HepG2 (cell line): ENCODE data around the gene MTA1. TPM values are rescaled to one million over a fixed set of nuclear protein-coding genes. Genes with fewer than 3 reads are reported as not detected.

Experiments used
- ATAC-seq: fragments of 200-7000 bp; cut with Tn5 transposase; 3 replicates; pipeline ENCODE4 v1.9.1; 2020; ENCODE audit warnings: mild to moderate bottlenecking, moderate library complexity
- BruUV-seq: library from RNA; stranded (reverse); fragments of 400-500 nt; replicated peaks from 2 replicates; lab custom pipeline; 2021; lab: Mats Ljungman, UMichigan
- CTCF ChIA-PET: fragments of 300-600 bp; formaldehyde crosslinking; extraction: SDS; loops from one replicate; lab custom pipeline; 2021; ENCODE audit warnings: low total read pairs, inconsistent platforms, low intra/inter-chr PET ratio; lab: Yijun Ruan, JAX
- POLR2A ChIA-PET: fragments of 350-600 bp; sonication (Branson Sonifier 250); formaldehyde crosslinking; loops from one replicate; lab custom pipeline; 2020; ENCODE audit warnings: antibody characterized with exemption, inconsistent platforms; lab: Yijun Ruan, JAX
- DNase-seq: peaks from one replicate; pipeline ENCODE4 v3.0.0-alpha.2; 2015; ENCODE audit warnings: low spot score
- FAIRE-seq: peaks from 3 replicates; lab custom pipeline; 2011; peaks lifted over from hg19 to GRCh38; lab: Jason Lieb, UNC
- H2AFZ ChIP-seq: one replicate; pipeline ENCODE4 v1.6.1; 2011; ENCODE audit warnings: low read length, inconsistent platforms
- H3K27ac ChIP-seq: fragments of 300-600 bp; 3 replicates; pipeline ENCODE4 v1.8.0; 2011; ENCODE audit warnings: mixed run types, mild to moderate bottlenecking, mixed read lengths, low read length, inconsistent platforms; ENCODE audit not compliant: insufficient read depth; ENCODE audit errors: extremely low read length
- H3K27me3 ChIP-seq, 2 experiments: fragments of 200-600 bp in 1 of 2; 2 replicates in 1 of 2; 3 replicates in 1 of 2; pipeline versions ENCODE4 v1.6.0 to v1.8.0; 2011; ENCODE audit warnings: low read length in 2 of 2, mild to moderate bottlenecking in 2 of 2, moderate library complexity in 2 of 2, inconsistent platforms in 1 of 2; ENCODE audit not compliant: insufficient read depth in 2 of 2, control insufficient read depth in 1 of 2
- H3K36me3 ChIP-seq, 2 experiments: fragments of 200-600 bp in 1 of 2; replicated peaks in 1 of 2; 2 replicates in 1 of 2; 3 replicates in 1 of 2; pipeline versions ENCODE4 v1.5.1 to v1.8.0; 2011; ENCODE audit warnings: low read length in 2 of 2, inconsistent platforms in 1 of 2; ENCODE audit not compliant: insufficient read depth in 2 of 2, control insufficient read depth in 1 of 2
- H3K4me1 ChIP-seq: 2 replicates; pipeline ENCODE4 v1.5.1; 2012; ENCODE audit warnings: low read length, inconsistent platforms; ENCODE audit not compliant: insufficient read depth
- H3K4me2 ChIP-seq: 2 replicates; pipeline ENCODE4 v1.6.0; 2011; ENCODE audit warnings: low read depth, low read length, inconsistent platforms
- H3K4me3 ChIP-seq, 3 experiments: fragments of 200-600 bp in 1 of 3; sonication (generic), shearing (Covaris generic) in 1 of 3; replicated peaks in 1 of 3; 2 replicates each; pipeline ENCODE4 v1.5.1; 2011 to 2016; ENCODE audit warnings: low read length in 3 of 3, inconsistent platforms in 2 of 3, low read depth in 2 of 3, mild to moderate bottlenecking in 2 of 3, control low read depth in 1 of 3, mixed read lengths in 1 of 3; ENCODE audit not compliant: insufficient read depth in 1 of 3
- H3K79me2 ChIP-seq: one replicate; pipeline ENCODE4 v1.6.1; 2011; ENCODE audit warnings: low read length, inconsistent platforms; ENCODE audit not compliant: insufficient read depth
- H3K9ac ChIP-seq: 2 replicates; pipeline ENCODE4 v1.6.0; 2011; ENCODE audit warnings: mild to moderate bottlenecking, low read depth, low read length, inconsistent platforms; ENCODE audit not compliant: insufficient read depth
- H3K9me3 ChIP-seq: 2 replicates; pipeline ENCODE4 v1.5.1; 2012; ENCODE audit warnings: mild to moderate bottlenecking, low read length
- H4K20me1 ChIP-seq: 2 replicates; pipeline ENCODE4 v1.6.0; 2011; ENCODE audit warnings: inconsistent platforms, mild to moderate bottlenecking, low read length, moderate library complexity; ENCODE audit not compliant: insufficient read depth
- AGO2 ChIP-seq: fragments of 200-400 bp; formaldehyde crosslinking; optimal IDR thresholded peaks from 2 replicates; pipeline ENCODE3; 2017; ENCODE audit warnings: mild to moderate bottlenecking, low read depth, low read length, moderate library complexity
- CERS6 ChIP-seq: sonication (generic); formaldehyde crosslinking; IDR thresholded peaks from 2 replicates; pipeline ENCODE4 v1.5.0; 2020; ENCODE audit warnings: missing genetic modification reagents
- EEA1 ChIP-seq: sonication (generic); formaldehyde crosslinking; IDR thresholded peaks from 2 replicates; pipeline ENCODE4 v1.5.1; 2020; ENCODE audit warnings: mild to moderate bottlenecking, missing genetic modification reagents, borderline replicate concordance
- JDP2 ChIP-seq: sonication (generic); formaldehyde crosslinking; IDR thresholded peaks from 2 replicates; pipeline ENCODE4 v1.8.1; 2022; ENCODE audit warnings: missing genetic modification reagents, borderline replicate concordance
- MAFK ChIP-seq, 2 experiments: IDR thresholded peaks in 1 of 2; conservative IDR thresholded peaks in 1 of 2; 2 replicates each; pipeline ENCODE4 v1.6.1; 2011; ENCODE audit warnings: improper control_type of control experiment in 2 of 2, low read length in 2 of 2
- PAX8 ChIP-seq: sonication (generic); formaldehyde crosslinking; IDR thresholded peaks from 2 replicates; pipeline ENCODE4 v1.8.0; 2022; ENCODE audit warnings: mild to moderate bottlenecking, missing genetic modification reagents, borderline replicate concordance
- POLR2G ChIP-seq: fragments of 200-400 bp; formaldehyde crosslinking; IDR thresholded peaks from 2 replicates; pipeline ENCODE4 v1.6.1; 2018; ENCODE audit warnings: mild to moderate bottlenecking, low read depth, low read length, moderate library complexity
- PTBP1 ChIP-seq: fragments of 200-400 bp; formaldehyde crosslinking; IDR thresholded peaks from 2 replicates; pipeline ENCODE4 v1.6.1; 2018; ENCODE audit warnings: low read length, low read depth; ENCODE audit not compliant: poor library complexity, severe bottlenecking
- SNAPC4 ChIP-seq: sonication (generic); formaldehyde crosslinking; IDR thresholded peaks from 2 replicates; pipeline ENCODE4 v1.4.0; 2020; ENCODE audit warnings: mild to moderate bottlenecking, missing genetic modification reagents
- ZBTB7A ChIP-seq: sonication (generic); formaldehyde crosslinking; IDR thresholded peaks from 2 replicates; pipeline ENCODE4 v1.8.0; 2022; ENCODE audit warnings: mild to moderate bottlenecking, missing genetic modification reagents
- ZMYM2 ChIP-seq: sonication (generic); formaldehyde crosslinking; IDR thresholded peaks from 2 replicates; pipeline ENCODE4 v1.8.0; 2022; ENCODE audit warnings: mild to moderate bottlenecking, missing genetic modification reagents
- ZNF484 ChIP-seq: sonication (generic); formaldehyde crosslinking; IDR thresholded peaks from 2 replicates; pipeline ENCODE4 v1.5.1; 2020; ENCODE audit warnings: mild to moderate bottlenecking, low read depth, missing genetic modification reagents, borderline replicate concordance
- ZNF644 ChIP-seq: IDR thresholded peaks from 2 replicates; pipeline ENCODE4 v1.6.1; 2016; ENCODE audit warnings: low read depth
- ZNF761 ChIP-seq: sonication (generic); formaldehyde crosslinking; conservative IDR thresholded peaks from 2 replicates; pipeline ENCODE4 v1.4.0; 2020; ENCODE audit warnings: mild to moderate bottlenecking, missing genetic modification reagents
- WGBS: methylation state at CpG from one replicate; pipeline ENCODE4 v1.1.6; 2017; ENCODE audit warnings: low lambda C conversion rate; 5-methylcytosine and 5-hydroxymethylcytosine counted together
- in situ Hi-C: cut with HindIII; loops from 2 replicates; pipeline ENCODE4 v1.10.0; 2017; ENCODE audit warnings: low pct_unique_long_range_greater_than_20kb; ENCODE audit not compliant: extremely low pct_ligation_motif_present
- intact Hi-C: fragments of 100-400 bp; cut with micrococcal nuclease; formaldehyde crosslinking; loops from one replicate; pipeline ENCODE4 v1.10.0; 2022; ENCODE audit not compliant: unreplicated experiment
- polyA plus RNA-seq, 8 experiments: library from polyadenylated mRNA; depleted of rRNA in 3 of 8; stranded (reverse) in 7 of 8; unstranded in 1 of 8; fragments of >200 nt; fragmentation: Illumina TruSeq in 4 of 8; extraction: Trizol in 4 of 8; gene quantifications; 2 replicates each; pipeline versions ENCODE4 v1.2.1 to v1.2.3, GENCODE V29; 2011 to 2016; ENCODE audit warnings: low read depth in 4 of 8, missing spikeins in 1 of 8, mixed read lengths in 1 of 8; ENCODE audit not compliant: insufficient read depth in 1 of 8
- total RNA-seq, 5 experiments: library from RNA; depleted of rRNA; stranded (reverse); fragments of >200 nt; fragmentation: Illumina TruSeq; extraction: Trizol; gene quantifications; 2 replicates each; pipeline ENCODE4 v1.2.3, GENCODE V29; 2016; ENCODE audit warnings: low read depth in 1 of 5

MTA1 gene
- total and polyA plus RNA-seq, 2 of the 13 experiments (the other 11 are each of a cell fraction or from before 2014, with no cell fraction given): 35.2 to 85.8 TPM

- no peaks in the 10 kb centered on the region for H3K27me3 ChIP-seq
- no peak overlapping the region for H3K4me3 ChIP-seq
- H3K4me2 ChIP-seq: no peak overlapping the region
- POLR2A ChIA-PET: no interaction called here
- no peaks in the 10 kb centered on the region for H3K9me3 ChIP-seq
- WGBS: 86% methylated on average over 17 of the region's 34 CpGs
- FAIRE-seq (no peak), ATAC-seq (peak; percentile 36; the same call in 2 of the 3 replicates), DNase-seq (no peak)
- no peak for TF ChIP-seq CERS6
- TF ChIP-seq JDP2 (CRISPR knock-in tag): no peak
- no peak for TF ChIP-seq ZNF761 (CRISPR knock-in tag)
- no peak for TF ChIP-seq ZBTB7A
- TF ChIP-seq PTBP1: no peak
- TF ChIP-seq AGO2: peak; percentile 86
- TF ChIP-seq EEA1 (CRISPR knock-in tag): no peak
- TF ChIP-seq ZNF484 (CRISPR knock-in tag): no peak
- 0 out of 2 replicates have a peak, but pooled peaks have one; percentile 15 for TF ChIP-seq POLR2G
- no peak for TF ChIP-seq ZNF644
- TF ChIP-seq ZMYM2 (CRISPR knock-in tag): no peak
- no peak for TF ChIP-seq PAX8
- no peak for TF ChIP-seq MAFK (conservative IDR thresholded peaks at IDR 0.05 in 1 of 2, IDR thresholded peaks at IDR 0.05 in 1 of 2; ENCODE audit: low read length in 2 of 2)
- no peak for TF ChIP-seq SNAPC4 (CRISPR knock-in tag)
- intact Hi-C loops (no loop called here), in situ Hi-C loops (loop anchor here (5.0 kb wide), 2 partner anchors 111 to 156 kb away; partner anchors contain the start of gene CRIP1)
- no peak overlapping the region for H3K9ac ChIP-seq
- H3K79me2 ChIP-seq: no peaks in the 10 kb centered on the region
- no TSS peak for BruUV-seq
- H3K36me3 ChIP-seq: no peaks in the 10 kb centered on the region
- CTCF ChIA-PET: no interaction called here
- H2AFZ ChIP-seq: no peak overlapping the region
- H3K4me1 ChIP-seq: no peaks in the 10 kb centered on the region
- H3K27ac ChIP-seq: no peak overlapping the region
- H4K20me1 ChIP-seq: no peaks in the 10 kb centered on the region
Observed at GRCh38 chr14:105376521-105377440, 42.8 kb upstream of the MTA1 start.
